GF-D8 (cell line): ENCODE measurements around the gene AKT1S1.

Source experiments
- DNase-seq: peaks from one replicate; lab custom pipeline; 2025; lab: John Stamatoyannopoulos, UW

The AKT1S1 gene

GRCh38 chr19:49853852-49854377 lies 23.2 kb downstream of the AKT1S1 start:
- DNase-seq: no peak

- no peak for DNase-seq
Measured at GRCh38 chr19:49852631-49853126, 24.5 kb downstream of the AKT1S1 start.

- DNase-seq: no peak
Measured at GRCh38 chr19:49851456-49852259, 25.5 kb downstream of the AKT1S1 start.

- peak; percentile 74 for DNase-seq
Measured at GRCh38 chr19:49850487-49851342, 26.4 kb downstream of the AKT1S1 start, which contains the start of gene PTOV1. Gene PTOV1, plus strand, starts transcription at chr19:49851159.

GRCh38 chr19:49850221-49850486 lies 27.0 kb downstream of the AKT1S1 start:
- no peak for DNase-seq

- DNase-seq: no peak
Measured at GRCh38 chr19:49849433-49850220, 27.5 kb downstream of the AKT1S1 start.

- DNase-seq: no peak
Measured at GRCh38 chr19:49848938-49849337, 28.2 kb downstream of the AKT1S1 start.

- peak; percentile 21 for DNase-seq
Measured at GRCh38 chr19:49847731-49848696, 29.1 kb downstream of the AKT1S1 start.

- DNase-seq: no peak
Measured at GRCh38 chr19:49846408-49846807, 30.7 kb downstream of the AKT1S1 start.

- no peak for DNase-seq
Measured at GRCh38 chr19:49845414-49845813, 31.7 kb downstream of the AKT1S1 start.

- no peak for DNase-seq
Measured at GRCh38 chr19:49844138-49845095, 32.7 kb downstream of the AKT1S1 start.

- DNase-seq: no peak
Measured at GRCh38 chr19:49843265-49843664, 33.9 kb downstream of the AKT1S1 start.

GRCh38 chr19:49840736-49841249 lies 36.4 kb downstream of the AKT1S1 start:
- no peak for DNase-seq

GRCh38 chr19:49840321-49840720 lies 36.8 kb downstream of the AKT1S1 start:
- DNase-seq: no peak

- DNase-seq: no peak
Measured at GRCh38 chr19:49839713-49840112, 37.4 kb downstream of the AKT1S1 start.

GRCh38 chr19:49838885-49839588 lies 38.1 kb downstream of the AKT1S1 start:
- no peak for DNase-seq

- DNase-seq: no peak
Measured at GRCh38 chr19:49837425-49837824, 39.7 kb downstream of the AKT1S1 start.

GRCh38 chr19:49837009-49837310 lies 40.2 kb downstream of the AKT1S1 start:
- no peak for DNase-seq
